Endothelial cell of umbilical vein (primary cell): ENCODE data around the gene GLI3. TPM values are rescaled to one million over a fixed set of nuclear protein-coding genes. Genes with fewer than 3 reads are reported as not detected.

Experiments
- BruUV-seq: library from RNA; stranded (reverse); fragments of 400-500 nt; replicated peaks from 2 replicates; lab custom pipeline; 2021; lab: Mats Ljungman, UMichigan
- CTCF ChIA-PET: fragments of 300-600, 350-600 bp; sonication (Branson Sonifier 250); formaldehyde crosslinking; loops from one replicate; lab custom pipeline; 2021; ENCODE audit warnings: antibody characterized with exemption, inconsistent platforms; lab: Charles Lee
- POLR2A ChIA-PET: fragments of 300-600, 350-600 bp; sonication (Branson Sonifier 250); formaldehyde crosslinking; loops from one replicate; lab custom pipeline; 2021; ENCODE audit warnings: antibody characterized with exemption, inconsistent platforms; lab: Charles Lee
- DNase-seq: peaks from one replicate; pipeline ENCODE4 v3.0.0-alpha.2; 2011; ENCODE audit warnings: low read depth, low spot score
- FAIRE-seq: peaks from 2 replicates; lab custom pipeline; 2011; peaks lifted over from hg19 to GRCh38; lab: Jason Lieb, UNC
- H2AFZ ChIP-seq: 2 replicates; pipeline ENCODE4 v1.6.0; 2012; ENCODE audit warnings: low read depth, low read length, control low read depth, inconsistent platforms
- H3K27ac ChIP-seq: 2 replicates; pipeline ENCODE4 v1.5.1; 2011; ENCODE audit warnings: low read depth, mild to moderate bottlenecking, control low read depth, low read length, moderate library complexity; ENCODE audit not compliant: insufficient read depth
- H3K27me3 ChIP-seq, 2 experiments: 2 replicates each; pipeline versions ENCODE4 v1.6.0 to v1.6.1; 2011; ENCODE audit warnings: low read length in 2 of 2, mixed read lengths in 1 of 2; ENCODE audit not compliant: control insufficient read depth in 2 of 2, insufficient read depth in 2 of 2
- H3K36me3 ChIP-seq, 2 experiments: 2 replicates in 1 of 2; 3 replicates in 1 of 2; pipeline ENCODE4 v1.5.1; 2011; ENCODE audit warnings: low read length in 2 of 2, mild to moderate bottlenecking in 1 of 2, moderate library complexity in 1 of 2; ENCODE audit not compliant: control insufficient read depth in 2 of 2, insufficient read depth in 2 of 2; ENCODE audit errors: extremely low read depth in 1 of 2
- H3K4me1 ChIP-seq: 3 replicates; pipeline ENCODE4 v1.5.1; 2011; ENCODE audit warnings: mild to moderate bottlenecking, low read length; ENCODE audit not compliant: control insufficient read depth, insufficient read depth; ENCODE audit errors: extremely low read depth
- H3K4me2 ChIP-seq: 2 replicates; pipeline ENCODE4 v1.6.1; 2011; ENCODE audit warnings: low read length, control low read depth, mixed read lengths; ENCODE audit not compliant: insufficient read depth
- H3K4me3 ChIP-seq, 3 experiments: fragments of 200-600 bp in 1 of 3; sonication (generic), shearing (Covaris generic) in 1 of 3; replicated peaks in 1 of 3; 2 replicates each; pipeline ENCODE4 v1.5.1; 2011 to 2016; ENCODE audit warnings: control low read depth in 3 of 3, low read length in 3 of 3, mild to moderate bottlenecking in 2 of 3, inconsistent platforms in 1 of 3, low read depth in 1 of 3, moderate library complexity in 1 of 3; ENCODE audit not compliant: insufficient read depth in 1 of 3
- H3K79me2 ChIP-seq: 2 replicates; pipeline ENCODE4 v1.6.0; 2012; ENCODE audit warnings: low read length, inconsistent platforms; ENCODE audit not compliant: control insufficient read depth, insufficient read depth
- H3K9ac ChIP-seq: replicated peaks from 2 replicates; pipeline ENCODE3; 2011; ENCODE audit warnings: low read length, control low read depth; ENCODE audit not compliant: insufficient read depth; ENCODE audit errors: extremely low read depth
- H3K9me1 ChIP-seq: replicated peaks from 3 replicates; pipeline ENCODE4 v1.6.0; 2011; ENCODE audit warnings: mild to moderate bottlenecking, low read length; ENCODE audit not compliant: control insufficient read depth, insufficient read depth; ENCODE audit errors: extremely low read depth
- H3K9me3 ChIP-seq: replicated peaks from 2 replicates; pipeline ENCODE4 v1.5.1; 2012; ENCODE audit warnings: low read length, inconsistent platforms; ENCODE audit not compliant: control insufficient read depth, insufficient read depth
- H4K20me1 ChIP-seq: replicated peaks from 2 replicates; pipeline ENCODE3; 2011; ENCODE audit warnings: mild to moderate bottlenecking, low read length; ENCODE audit not compliant: control insufficient read depth, insufficient read depth; ENCODE audit errors: extremely low read depth
- CTCF ChIP-seq, 2 donors: IDR thresholded peaks; 1 replicate in 1 of 2; 2 replicates in 1 of 2; pipeline ENCODE4 v1.5.1; 2011; ENCODE audit warnings: low read length in 2 of 2, mild to moderate bottlenecking in 2 of 2, moderate library complexity in 2 of 2, control low read depth in 1 of 2, inconsistent platforms in 1 of 2, low read depth in 1 of 2; ENCODE audit not compliant: insufficient read depth in 1 of 2; ENCODE audit errors: extremely low read depth in 1 of 2
- EZH2 ChIP-seq: IDR thresholded peaks from 2 replicates; pipeline ENCODE4 v1.6.1; 2012; ENCODE audit warnings: borderline replicate concordance, low read depth, mild to moderate bottlenecking, moderate library complexity, low read length, inconsistent platforms; ENCODE audit not compliant: severe bottlenecking
- FOS ChIP-seq: IDR thresholded peaks from 2 replicates; pipeline ENCODE4 v1.6.1; 2011; ENCODE audit warnings: mild to moderate bottlenecking, low read length, moderate library complexity, borderline replicate concordance; ENCODE audit not compliant: insufficient read depth
- GATA2 ChIP-seq: IDR thresholded peaks from 2 replicates; pipeline ENCODE4 v1.7.0; 2011; ENCODE audit warnings: low read depth, mild to moderate bottlenecking, moderate library complexity, mixed read lengths, low read length; ENCODE audit not compliant: insufficient read length, insufficient read depth
- MAX ChIP-seq: IDR thresholded peaks from 2 replicates; pipeline ENCODE4 v1.6.1; 2011; ENCODE audit not compliant: insufficient read depth, insufficient read length
- MYC ChIP-seq: IDR thresholded peaks from one replicate; pipeline ENCODE4 v1.6.1; 2011; ENCODE audit warnings: mild to moderate bottlenecking, low read depth, low read length
- POLR2A ChIP-seq: IDR thresholded peaks from 2 replicates; pipeline ENCODE4 v1.6.1; 2012; ENCODE audit warnings: low read depth, mild to moderate bottlenecking, control low read depth, low read length
- POLR2AphosphoS5 ChIP-seq: IDR thresholded peaks from 2 replicates; pipeline ENCODE4 v1.6.1; 2012; ENCODE audit warnings: low read depth, mild to moderate bottlenecking, control low read depth, low read length, moderate library complexity; ENCODE audit not compliant: insufficient read depth
- dilution Hi-C: fragments of 300-500 bp; cut with MboI; formaldehyde crosslinking; loops from one replicate; pipeline ENCODE4 v1.15.0; 2019; ENCODE audit warnings: low sequenced_read_pairs; ENCODE audit not compliant: extremely low pct_ligation_motif_present
- intact Hi-C: fragments of 100-400 bp; cut with micrococcal nuclease; formaldehyde crosslinking; loops from one replicate; pipeline ENCODE4 v1.10.0; 2022
- polyA plus RNA-seq, 4 experiments: library from polyadenylated mRNA; depleted of rRNA in 3 of 4; stranded (reverse) in 3 of 4; unstranded in 1 of 4; fragments of >200 nt; gene quantifications; 2 replicates each; pipeline versions ENCODE4 v1.2.1 to v1.2.3, GENCODE V29; 2011 to 2012; ENCODE audit warnings: missing spikeins in 1 of 4
- total RNA-seq: library from RNA; stranded (reverse); gene quantifications from 2 replicates; pipeline ENCODE4 v1.2.3, GENCODE V29; 2021

The GLI3 gene
- total and polyA plus RNA-seq, 2 donors (not counting 3 experiments of a cell fraction or from before 2014, with no cell fraction given), result 6.0 to 24.9 TPM

GRCh38 chr7:41930538-41931262, 306.3 kb downstream of the GLI3 start:
- no peak overlapping the region for H2AFZ ChIP-seq

GRCh38 chr7:41928781-41929180, 308.2 kb downstream of the GLI3 start:
- BruUV-seq, result no TSS peak
- Histone ChIP-seq H3K4me3 (no peak overlapping the region), H3K27me3 (no peaks in the 10 kb centered on the region), H3K9me3 (no peaks in the 10 kb centered on the region), H3K4me2 (no peak overlapping the region), H4K20me1 (no peaks in the 10 kb centered on the region), H3K27ac (no peak overlapping the region), H3K9me1 (no peaks in the 10 kb centered on the region), H2AFZ (no peak overlapping the region), H3K36me3 (no peaks in the 10 kb centered on the region), H3K79me2 (no peaks in the 10 kb centered on the region), H3K9ac (no peak overlapping the region), H3K4me1 (no peaks in the 10 kb centered on the region)
- TF ChIP-seq MAX (no peak), CTCF (IDR thresholded peaks at IDR 0.05; ENCODE audit: extremely low read depth in 1 of 2, insufficient read depth in 1 of 2, low read depth in 1 of 2, low read length in 2 of 2) (no peak), MYC (no peak), FOS (no peak), POLR2A (no peak), POLR2AphosphoS5 (no peak), EZH2 (no peak)
- dilution Hi-C loops (no loop called here), intact Hi-C loops (no loop called here)
- DNase-seq (no peak), FAIRE-seq (no peak)
- ChIA-PET CTCF (interaction anchor here (0.7 to 2.9 kb wide), 2 partner anchors 12 to 947 kb away, joined by 3 to 15 read pairs; no protein-coding TSS in a partner anchor), POLR2A (no interaction called here)

More at GRCh38 chr7:41930538-41931262, 306.3 kb downstream of the GLI3 start:
- H4K20me1 ChIP-seq, result no peaks in the 10 kb centered on the region
- H3K9me1 ChIP-seq, result no peaks in the 10 kb centered on the region
- H3K4me2 ChIP-seq, result no peak overlapping the region
- no TSS peak for BruUV-seq
- H3K36me3 ChIP-seq, result no peaks in the 10 kb centered on the region
- no peaks in the 10 kb centered on the region for H3K79me2 ChIP-seq
- no peaks in the 10 kb centered on the region for H3K9me3 ChIP-seq
- FAIRE-seq (no peak), DNase-seq (no peak)
- POLR2A ChIA-PET, result no interaction called here
- intact Hi-C loops (no loop called here), dilution Hi-C loops (no loop called here)
- no peaks in the 10 kb centered on the region for H3K4me1 ChIP-seq
- no peaks in the 10 kb centered on the region for H3K27me3 ChIP-seq
- CTCF ChIA-PET, result interaction anchor here (0.8 to 2.1 kb wide), 2 partner anchors 10 to 12 kb away, joined by 3 to 12 read pairs; no protein-coding TSS in a partner anchor
- H3K4me3 ChIP-seq, result no peak overlapping the region
- TF ChIP-seq POLR2AphosphoS5 (no peak), GATA2 (no peak), FOS (peak; percentile 14)
- H3K27ac ChIP-seq, result no peak overlapping the region
- H3K9ac ChIP-seq, result no peak overlapping the region
